Measurements from ENCODE around the gene STX1B.
A peak's percentile ranks its signal among the peaks of the same experiment; 100 is the strongest.

STX1B gene

GRCh38 chr16:30950516-30951065 lies 59.8 kb downstream of the STX1B start:
- Histone ChIP-seq H3K79me2 (ENCODE audit: control insufficient read depth, insufficient read depth, low read length, unreplicated experiment) (peaks cover 16% of the 10 kb centered on the region), H3K27me3 (ENCODE audit: insufficient read depth, low read length) (no peaks in the 10 kb centered on the region), H3K4me3 (ENCODE audit: low read depth, low read length) (peak overlapping the region; percentile 93), H2AFZ (ENCODE audit: low read length, unreplicated experiment) (no peak overlapping the region), H3K27ac (ENCODE audit: low read depth, low read length) (no peak overlapping the region), H3K36me3 (ENCODE audit: insufficient read depth, low read length) (no peaks in the 10 kb centered on the region), H3K4me1 (ENCODE audit: control insufficient read depth, insufficient read depth, low read length, unreplicated experiment) (peaks cover 24% of the 10 kb centered on the region)

DNA sequence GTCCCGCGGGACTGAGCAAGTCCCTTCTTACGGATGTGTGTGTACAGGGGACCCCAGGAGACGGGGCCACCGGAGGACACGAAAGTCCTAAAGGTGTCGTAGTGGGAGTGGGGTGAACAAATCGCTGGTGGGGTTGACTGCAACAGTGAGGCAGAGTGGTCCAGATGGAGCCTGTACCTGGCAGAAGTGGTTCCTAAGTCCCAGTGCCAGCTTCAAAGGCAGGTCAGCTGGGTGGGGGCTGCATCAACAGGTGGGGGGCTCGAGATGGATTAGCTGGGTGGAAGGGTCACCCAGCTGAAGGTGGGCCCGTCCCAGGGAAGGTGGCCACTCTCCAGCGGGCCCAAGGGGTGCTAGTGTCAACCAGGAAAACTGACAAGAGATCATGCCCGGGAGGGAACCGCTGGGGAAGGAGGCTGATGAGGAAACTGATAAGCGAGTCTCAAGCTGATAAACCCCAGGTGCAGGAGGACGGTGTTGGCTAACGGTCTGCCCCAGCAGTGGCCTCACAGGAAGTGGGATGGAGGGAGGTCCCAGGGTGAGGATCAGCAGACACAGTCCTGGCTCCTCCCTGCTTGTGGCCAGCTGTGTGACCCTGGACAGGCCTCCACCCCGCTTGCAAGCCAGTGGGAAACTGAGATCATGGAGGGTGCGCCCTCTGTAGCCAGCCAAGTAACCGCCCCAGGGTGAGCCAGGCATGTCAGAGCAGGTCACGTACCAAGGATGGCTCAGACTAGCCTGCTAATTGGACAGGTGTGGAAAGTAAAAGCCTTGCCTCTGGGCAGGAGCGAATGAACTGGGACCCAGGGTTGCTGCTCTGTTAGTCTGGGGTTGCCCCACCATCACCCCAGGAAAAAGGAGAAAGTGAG lies 60.6 kb downstream of the STX1B start:
- peaks cover 24% of the 10 kb centered on the region for H3K4me1 ChIP-seq (ENCODE audit: control insufficient read depth, insufficient read depth, low read length, unreplicated experiment)
- H3K27me3 ChIP-seq (ENCODE audit: insufficient read depth, low read length), result no peaks in the 10 kb centered on the region
- H2AFZ ChIP-seq (ENCODE audit: low read length, unreplicated experiment), result no peak overlapping the region
- peaks cover 16% of the 10 kb centered on the region for H3K79me2 ChIP-seq (ENCODE audit: control insufficient read depth, insufficient read depth, low read length, unreplicated experiment)
- H3K4me3 ChIP-seq (ENCODE audit: low read depth, low read length), result peak overlapping the region; percentile 93
- no peaks in the 10 kb centered on the region for H3K36me3 ChIP-seq (ENCODE audit: insufficient read depth, low read length)
- H3K27ac ChIP-seq (ENCODE audit: low read depth, low read length), result peak overlapping the region; percentile 69

GRCh38 chr16:30948667-30949649 lies 61.5 kb downstream of the STX1B start, which contains the start of gene ORAI3:
Gene ORAI3 (plus strand): TSS chr16:30949068. CDS start chr16:30949290, 222 bp downstream.
- peak within 1 kb of the TSS; percentile 71 for H3K27ac ChIP-seq (ENCODE audit: low read depth, low read length)
- peak within 1 kb of the TSS; percentile 93 for H3K4me3 ChIP-seq (ENCODE audit: low read depth, low read length)
- H3K36me3 ChIP-seq (ENCODE audit: insufficient read depth, low read length), result peaks cover 7% of the 10 kb centered on the region; the same call in 1 of the 2 replicates
- H2AFZ ChIP-seq (ENCODE audit: low read length, unreplicated experiment), result peak within 1 kb of the TSS; percentile 64
- no peaks in the 10 kb centered on the region for H3K27me3 ChIP-seq (ENCODE audit: insufficient read depth, low read length)
- peaks cover 22% of the 10 kb centered on the region for H3K4me1 ChIP-seq (ENCODE audit: control insufficient read depth, insufficient read depth, low read length, unreplicated experiment)
- peaks cover 16% of the 10 kb centered on the region for H3K79me2 ChIP-seq (ENCODE audit: control insufficient read depth, insufficient read depth, low read length, unreplicated experiment)

DNA sequence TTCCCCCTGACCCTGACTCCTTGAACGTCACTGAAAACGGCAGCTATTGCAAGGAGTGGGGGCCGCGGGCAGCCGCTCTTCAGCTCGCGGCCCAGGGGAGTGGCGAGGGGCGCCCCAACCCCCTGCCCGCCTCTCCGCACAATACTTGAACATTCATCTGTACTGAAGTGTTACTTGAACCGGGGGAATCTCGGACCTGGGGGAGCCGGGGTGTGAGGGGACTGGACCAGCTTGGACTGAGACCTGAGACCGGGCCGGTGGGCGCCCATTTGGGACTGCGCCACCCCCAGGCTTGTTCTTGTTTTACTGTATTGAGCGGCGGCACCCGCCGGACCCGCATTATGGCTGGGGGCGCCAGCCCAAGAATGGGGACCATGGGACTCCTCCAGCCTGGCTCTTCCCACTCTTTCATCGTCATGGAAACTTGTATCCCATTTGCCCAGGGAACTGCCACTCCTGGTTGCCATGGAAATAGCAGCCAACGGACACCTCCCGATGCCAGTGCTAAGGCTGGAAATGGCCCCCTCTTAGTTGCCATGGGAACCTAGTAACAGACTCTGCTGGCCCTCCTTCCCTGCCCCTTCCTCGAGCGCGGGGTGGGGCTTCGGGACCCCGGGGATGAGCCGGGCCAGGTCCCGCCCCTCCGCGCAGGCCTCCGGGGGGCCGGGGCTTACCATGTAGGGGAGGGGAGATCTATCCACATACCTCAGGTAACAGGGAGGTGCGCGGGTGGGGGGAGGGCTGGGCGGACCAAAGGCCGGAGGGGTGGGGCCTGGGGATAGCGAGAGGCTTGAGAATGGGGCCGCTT lies 62.4 kb downstream of the STX1B start:
- Histone ChIP-seq H3K27me3 (ENCODE audit: insufficient read depth, low read length) (no peaks in the 10 kb centered on the region), H2AFZ (ENCODE audit: low read length, unreplicated experiment) (peak overlapping the region; percentile 64), H3K36me3 (ENCODE audit: insufficient read depth, low read length) (peaks cover 7% of the 10 kb centered on the region; the same call in 1 of the 2 replicates), H3K4me3 (ENCODE audit: low read depth, low read length) (peak overlapping the region; percentile 93), H3K79me2 (ENCODE audit: control insufficient read depth, insufficient read depth, low read length, unreplicated experiment) (peaks cover 16% of the 10 kb centered on the region), H3K27ac (ENCODE audit: low read depth, low read length) (peak overlapping the region; percentile 71), H3K4me1 (ENCODE audit: control insufficient read depth, insufficient read depth, low read length, unreplicated experiment) (peaks cover 13% of the 10 kb centered on the region)

GRCh38 chr16:30947541-30947858 lies 62.9 kb downstream of the STX1B start:
- Histone ChIP-seq H3K36me3 (ENCODE audit: insufficient read depth, low read length) (peaks cover 7% of the 10 kb centered on the region; the same call in 1 of the 2 replicates), H2AFZ (ENCODE audit: low read length, unreplicated experiment) (no peak overlapping the region), H3K27me3 (ENCODE audit: insufficient read depth, low read length) (no peaks in the 10 kb centered on the region), H3K79me2 (ENCODE audit: control insufficient read depth, insufficient read depth, low read length, unreplicated experiment) (peaks cover 16% of the 10 kb centered on the region), H3K27ac (ENCODE audit: low read depth, low read length) (peak overlapping the region; percentile 71), H3K4me1 (ENCODE audit: control insufficient read depth, insufficient read depth, low read length, unreplicated experiment) (peaks cover 13% of the 10 kb centered on the region), H3K4me3 (ENCODE audit: low read depth, low read length) (no peak overlapping the region)

GRCh38 chr16:30946671-30947540 lies 63.5 kb downstream of the STX1B start:
- peaks cover 7% of the 10 kb centered on the region; the same call in 1 of the 2 replicates for H3K36me3 ChIP-seq (ENCODE audit: insufficient read depth, low read length)

GRCh38 chr16:30944352-30944751 lies 66.1 kb downstream of the STX1B start:
- no peak overlapping the region for H3K4me3 ChIP-seq (ENCODE audit: low read depth, low read length)
- H3K36me3 ChIP-seq (ENCODE audit: insufficient read depth, low read length), result peaks cover 7% of the 10 kb centered on the region; the same call in 1 of the 2 replicates
- no peak overlapping the region for H3K27ac ChIP-seq (ENCODE audit: low read depth, low read length)

More at GRCh38 chr16:30946671-30947540, 63.5 kb downstream of the STX1B start:
- H3K4me1 ChIP-seq (ENCODE audit: control insufficient read depth, insufficient read depth, low read length, unreplicated experiment), result peaks cover 13% of the 10 kb centered on the region
- H3K79me2 ChIP-seq (ENCODE audit: control insufficient read depth, insufficient read depth, low read length, unreplicated experiment), result peaks cover 16% of the 10 kb centered on the region
- H3K4me3 ChIP-seq (ENCODE audit: low read depth, low read length), result no peak overlapping the region
- no peak overlapping the region for H2AFZ ChIP-seq (ENCODE audit: low read length, unreplicated experiment)
- no peaks in the 10 kb centered on the region for H3K27me3 ChIP-seq (ENCODE audit: insufficient read depth, low read length)
- no peak overlapping the region for H3K27ac ChIP-seq (ENCODE audit: low read depth, low read length)

GRCh38 chr16:30942426-30942806 lies 68.0 kb downstream of the STX1B start:
- Histone ChIP-seq H3K36me3 (ENCODE audit: insufficient read depth, low read length) (peaks cover 7% of the 10 kb centered on the region; the same call in 1 of the 2 replicates), H2AFZ (ENCODE audit: low read length, unreplicated experiment) (no peak overlapping the region), H3K4me1 (ENCODE audit: control insufficient read depth, insufficient read depth, low read length, unreplicated experiment) (peaks cover 8% of the 10 kb centered on the region), H3K27ac (ENCODE audit: low read depth, low read length) (no peak overlapping the region), H3K79me2 (ENCODE audit: control insufficient read depth, insufficient read depth, low read length, unreplicated experiment) (no peaks in the 10 kb centered on the region), H3K27me3 (ENCODE audit: insufficient read depth, low read length) (no peaks in the 10 kb centered on the region), H3K4me3 (ENCODE audit: low read depth, low read length) (no peak overlapping the region)

More at GRCh38 chr16:30944352-30944751, 66.1 kb downstream of the STX1B start:
- Histone ChIP-seq H3K27me3 (ENCODE audit: insufficient read depth, low read length) (no peaks in the 10 kb centered on the region), H2AFZ (ENCODE audit: low read length, unreplicated experiment) (no peak overlapping the region), H3K79me2 (ENCODE audit: control insufficient read depth, insufficient read depth, low read length, unreplicated experiment) (peaks cover 4% of the 10 kb centered on the region), H3K4me1 (ENCODE audit: control insufficient read depth, insufficient read depth, low read length, unreplicated experiment) (peaks cover 8% of the 10 kb centered on the region)

All from ACC112 (cell line).